HG03520 (cell line): Measurements from ENCODE around the gene CFAP210.

Experiments used
- ATAC-seq: cut with Tn5 transposase; IDR thresholded peaks from one replicate; pipeline ENCODE4 v1.9.1; 2021; ENCODE audit warnings: mild to moderate bottlenecking, moderate library complexity; ENCODE audit not compliant: unreplicated experiment

CFAP210 gene

GRCh38 chr2:169673921-169674320 is 20.3 kb downstream of the CFAP210 start:
- no peak for ATAC-seq

DNA sequence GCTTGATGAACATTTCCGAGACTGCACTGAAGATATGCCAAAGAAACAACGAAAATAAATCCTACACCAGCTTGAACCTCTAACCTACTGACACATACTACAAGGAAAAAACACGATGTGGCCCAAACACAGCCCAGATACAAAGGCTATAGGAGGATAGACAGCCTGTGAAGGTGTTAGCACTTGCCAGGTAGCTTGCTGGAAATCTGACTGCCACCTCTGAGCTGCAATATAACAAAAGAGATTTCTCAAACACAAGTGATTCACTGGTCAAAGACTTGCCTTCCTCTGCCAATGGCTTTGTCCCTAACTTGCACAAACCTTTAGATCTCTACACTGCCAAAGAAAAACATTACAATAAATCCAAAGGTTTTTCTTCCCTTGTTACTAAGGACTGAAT is 21.1 kb downstream of the CFAP210 start:
- ATAC-seq: no peak

DNA sequence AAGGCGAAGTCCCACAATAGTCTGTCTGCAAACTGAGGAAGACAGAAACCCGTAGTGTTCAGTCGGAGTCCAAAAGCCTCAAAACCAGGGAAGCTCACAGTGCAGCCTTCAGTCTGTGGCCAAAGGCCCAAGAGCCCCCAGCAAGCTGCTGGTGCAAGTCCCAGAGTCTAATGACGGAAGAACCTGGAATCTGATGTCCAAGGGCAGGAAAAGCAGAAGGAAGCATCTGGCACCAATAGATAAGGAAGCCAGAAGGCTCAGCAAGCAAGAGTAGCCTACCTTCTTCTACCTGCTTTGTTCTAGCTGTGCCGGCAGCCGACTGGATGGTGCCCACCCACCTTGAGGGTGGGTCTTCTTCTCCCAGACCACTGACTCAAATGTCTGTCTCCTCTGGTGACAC is 21.8 kb downstream of the CFAP210 start:
- no peak for ATAC-seq

- no peak for ATAC-seq
These were observed 23.3 kb downstream of the CFAP210 start for GRCh38 chr2:169670937-169671336.

- peak; percentile 51 for ATAC-seq
These were observed 24.0 kb downstream of the CFAP210 start for GRCh38 chr2:169670215-169670651.

- no peak for ATAC-seq
These were observed 26.6 kb downstream of the CFAP210 start for GRCh38 chr2:169667583-169667982.

GRCh38 chr2:169664978-169665930 is 29.0 kb downstream of the CFAP210 start:
- ATAC-seq: no peak

DNA sequence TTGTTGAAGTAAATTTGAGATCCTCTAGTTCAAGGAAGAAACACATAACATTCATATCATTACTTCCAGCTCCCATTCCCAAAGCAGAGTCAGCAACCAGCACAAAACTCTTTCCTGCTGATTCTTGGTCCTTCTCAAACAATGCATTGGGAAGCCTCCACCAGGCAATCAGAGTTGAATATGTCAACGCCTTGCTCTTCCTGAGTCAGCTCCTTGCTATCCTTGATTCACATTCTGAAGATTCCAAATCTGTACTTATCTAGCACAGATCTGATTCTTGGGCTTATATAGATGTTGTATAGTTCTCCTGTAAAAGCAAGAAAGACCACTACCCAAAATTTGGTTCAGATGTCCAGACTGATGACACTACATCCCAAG is 29.6 kb downstream of the CFAP210 start:
- no peak for ATAC-seq

DNA sequence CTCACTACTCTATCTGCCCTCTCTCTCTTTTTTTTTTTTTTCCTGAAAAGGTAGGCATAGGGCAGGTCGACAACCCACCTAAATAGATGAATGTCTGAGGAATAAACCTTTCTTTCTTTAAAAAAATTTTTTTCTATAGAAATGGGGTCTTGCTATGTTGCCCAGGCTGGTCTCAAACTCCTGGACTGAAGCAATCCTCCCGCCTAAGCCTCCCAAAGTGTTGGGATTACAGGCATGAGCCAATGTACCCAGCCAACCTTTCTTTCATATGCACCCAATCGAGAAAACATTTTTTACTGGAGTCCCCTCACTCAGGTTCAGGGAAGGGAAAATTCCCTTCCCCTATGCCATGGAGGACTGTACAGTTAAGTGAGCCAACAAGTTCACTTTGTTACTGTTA is 31.0 kb downstream of the CFAP210 start:
- ATAC-seq: no peak

GRCh38 chr2:169662744-169663143 is 31.5 kb downstream of the CFAP210 start:
- no peak for ATAC-seq

DNA sequence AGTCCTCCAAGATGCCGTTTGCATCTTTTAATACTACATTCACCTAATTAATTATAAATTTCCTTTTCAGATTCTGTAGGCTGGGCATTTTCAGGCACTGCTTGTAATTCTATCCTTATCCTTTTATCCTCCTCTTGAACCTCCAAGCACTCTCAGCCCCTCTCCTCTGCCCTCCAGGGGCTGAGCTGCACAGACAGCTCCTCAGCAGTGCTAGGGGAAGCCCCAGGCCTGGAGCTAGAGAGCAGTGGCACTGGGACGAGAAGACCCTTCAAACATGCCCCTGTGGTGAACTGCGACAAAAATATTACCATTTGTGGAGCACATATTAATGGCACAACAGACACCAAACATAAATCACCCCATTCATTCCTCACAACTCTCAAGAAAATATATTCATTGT is 32.9 kb downstream of the CFAP210 start:
- no peak for ATAC-seq

DNA sequence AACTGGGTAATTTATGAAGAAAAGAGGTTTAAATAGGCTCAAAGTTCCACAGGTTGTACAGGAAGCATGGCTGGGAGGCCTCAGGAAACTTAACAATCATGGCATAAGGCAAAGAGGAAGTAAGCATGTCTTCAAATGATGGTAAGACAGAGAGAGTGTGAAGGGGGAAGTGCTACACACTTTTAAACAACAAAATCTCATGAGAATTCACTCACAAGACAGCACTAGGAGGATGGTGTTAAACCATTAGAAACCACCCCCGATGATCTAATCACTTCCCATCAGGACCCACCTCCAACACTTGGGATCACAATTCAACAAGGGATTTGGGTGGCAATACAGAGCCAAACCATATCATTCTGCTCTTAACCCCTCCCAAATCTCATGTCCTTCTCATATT is 34.9 kb downstream of the CFAP210 start:
- ATAC-seq: no peak

GRCh38 chr2:169658877-169659276 is 35.3 kb downstream of the CFAP210 start:
- ATAC-seq: no peak

- no peak for ATAC-seq
These were observed 38.0 kb downstream of the CFAP210 start for GRCh38 chr2:169656164-169656563.

- no peak for ATAC-seq
These were observed 40.6 kb downstream of the CFAP210 start for GRCh38 chr2:169653636-169654035.

DNA sequence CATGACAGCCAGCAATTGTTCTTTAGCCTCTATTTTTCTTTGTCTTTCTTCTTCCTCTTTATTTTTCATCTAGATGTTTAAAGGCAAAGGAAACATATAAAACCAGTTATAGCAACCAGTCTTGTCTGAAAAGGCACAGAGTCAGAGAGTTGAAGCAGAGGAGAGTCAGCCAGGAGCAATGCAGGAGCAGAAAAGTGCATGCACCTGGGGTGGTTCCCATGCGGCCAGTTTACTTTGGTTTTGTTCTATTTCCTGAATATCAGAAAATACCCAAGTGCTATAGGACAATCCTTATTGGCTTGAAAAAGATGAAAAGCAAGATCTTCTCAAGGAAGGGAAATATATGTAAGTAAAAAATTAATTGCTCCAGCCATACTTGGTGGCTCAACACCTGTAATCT is 44.9 kb downstream of the CFAP210 start:
- ATAC-seq: no peak

DNA sequence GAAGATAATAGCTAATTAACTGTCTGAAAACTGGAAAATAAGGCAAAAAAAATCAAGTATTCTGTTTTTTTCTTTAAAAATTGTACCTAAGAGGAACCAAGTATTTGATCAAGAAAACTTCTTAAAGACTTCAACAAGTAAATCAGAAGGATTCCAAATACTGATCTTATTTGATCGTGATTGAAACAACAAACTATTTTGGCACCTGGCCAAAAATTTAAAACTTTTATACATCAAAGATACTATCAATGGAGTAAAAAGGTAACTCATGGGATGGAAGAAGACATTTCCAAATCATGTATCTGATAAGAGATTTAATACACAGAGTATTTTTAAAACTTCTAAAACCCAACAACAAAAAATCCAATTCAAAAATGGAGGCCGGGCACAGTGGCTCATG is 46.7 kb downstream of the CFAP210 start:
- ATAC-seq: no peak

- ATAC-seq: no peak
These were observed 50.0 kb downstream of the CFAP210 start for GRCh38 chr2:169644173-169644572.

DNA sequence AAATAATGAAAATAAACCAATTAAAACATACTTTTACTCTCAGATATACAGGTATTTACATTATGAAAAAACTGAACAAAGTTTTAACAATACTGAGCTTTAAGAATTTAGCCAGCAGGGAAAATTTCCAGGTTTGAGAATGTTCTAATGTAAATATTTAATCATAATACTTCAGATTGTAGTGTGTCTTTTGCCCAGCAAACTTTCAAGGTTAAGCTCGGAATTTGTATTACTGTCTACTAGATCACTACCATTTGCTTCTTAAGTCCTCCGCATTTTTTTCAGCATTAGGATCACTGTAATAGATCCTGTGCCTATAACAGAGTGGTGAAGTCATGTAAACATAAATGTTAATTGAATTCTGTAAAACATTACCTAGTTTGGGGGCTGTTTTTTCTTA is 52.7 kb downstream of the CFAP210 start:
- no peak for ATAC-seq

- ATAC-seq: no peak
These were observed 54.1 kb downstream of the CFAP210 start for GRCh38 chr2:169640104-169640503.

DNA sequence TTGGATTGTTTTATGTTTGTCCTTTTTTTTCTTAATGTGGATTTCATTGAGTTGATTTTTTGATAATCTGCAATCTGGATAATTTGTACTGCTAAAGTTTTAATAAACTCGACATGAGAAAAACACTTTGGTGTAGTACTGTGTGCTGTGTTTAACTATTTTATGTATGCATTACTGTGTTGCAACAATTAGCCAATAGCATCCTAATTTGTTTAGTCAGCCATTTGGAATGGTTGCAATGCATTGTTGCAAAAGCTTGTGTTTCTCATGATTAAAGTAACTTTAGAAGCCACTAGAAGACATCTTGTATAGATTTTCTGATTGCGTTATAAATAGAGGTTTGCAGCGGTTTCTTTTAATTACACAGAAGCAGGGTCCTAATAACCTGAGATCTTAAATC is 56.6 kb downstream of the CFAP210 start:
- ATAC-seq: no peak

DNA sequence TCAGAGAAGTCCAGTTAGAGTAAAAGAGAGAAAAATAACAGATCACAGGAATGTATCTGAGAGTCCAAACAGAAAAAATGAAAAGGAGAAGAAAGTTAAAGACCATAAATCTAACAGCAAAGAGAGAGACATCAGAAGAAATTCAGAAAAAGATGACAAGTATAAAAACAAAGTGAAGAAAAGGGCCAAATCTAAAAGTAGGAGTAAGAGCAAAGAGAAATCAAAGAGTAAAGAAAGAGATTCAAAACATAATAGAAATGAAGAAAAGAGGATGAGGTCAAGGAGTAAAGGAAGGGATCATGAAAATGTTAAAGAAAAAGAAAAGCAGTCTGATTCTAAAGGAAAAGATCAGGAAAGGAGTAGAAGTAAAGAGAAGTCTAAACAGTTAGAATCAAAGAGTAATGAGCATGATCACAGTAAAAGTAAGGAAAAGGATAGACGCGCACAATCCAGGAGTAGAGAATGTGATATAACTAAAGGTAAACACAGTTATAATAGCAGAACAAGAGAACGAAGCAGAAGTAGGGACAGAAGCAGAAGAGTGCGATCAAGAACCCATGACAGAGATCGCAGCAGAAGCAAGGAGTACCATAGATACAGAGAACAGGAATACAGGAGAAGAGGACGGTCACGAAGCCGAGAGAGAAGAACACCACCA is 57.6 kb downstream of the CFAP210 start:
- ATAC-seq: no peak
